GM21723 (cell line): Measurements from ENCODE around the gene NDUFB7.
"Not testable (repeated sequence)": the region's sequence is repeated elsewhere in the genome, so short reads cannot be mapped to it uniquely, and the experiment has no call there.

ENCODE experiments used
- ATAC-seq: cut with Tn5 transposase; IDR thresholded peaks from one replicate; pipeline ENCODE4 v1.9.1; 2021; ENCODE audit warnings: mild to moderate bottlenecking, moderate library complexity; ENCODE audit not compliant: unreplicated experiment

NDUFB7 gene

GRCh38 chr19:14571695-14572490 is at the start of gene NDUFB7:
TSS of gene NDUFB7 (minus strand) at chr19:14572066. CDS start at chr19:14572000, 66 bp downstream.
- ATAC-seq, result peak; percentile 81

GRCh38 chr19:14619404-14619803 is 47.5 kb upstream of the NDUFB7 start:
- ATAC-seq, result no peak

- ATAC-seq, result no peak
Observed at GRCh38 chr19:14616407-14616806, 44.5 kb upstream of the NDUFB7 start.

GRCh38 chr19:14615623-14616022 is 43.8 kb upstream of the NDUFB7 start:
- ATAC-seq, result no peak

- no peak for ATAC-seq
Observed at GRCh38 chr19:14614099-14614412, 42.2 kb upstream of the NDUFB7 start.

GRCh38 chr19:14613399-14614098 is 41.7 kb upstream of the NDUFB7 start:
- not testable (repeated sequence) for ATAC-seq

- ATAC-seq, result no peak
Observed at GRCh38 chr19:14612657-14613056, 40.8 kb upstream of the NDUFB7 start.

GRCh38 chr19:14612242-14612641 is 40.4 kb upstream of the NDUFB7 start:
- not testable (repeated sequence) for ATAC-seq

GRCh38 chr19:14611051-14611450 is 39.2 kb upstream of the NDUFB7 start:
- no peak for ATAC-seq

- no peak for ATAC-seq
Observed at GRCh38 chr19:14606627-14607026, 34.8 kb upstream of the NDUFB7 start.

GRCh38 chr19:14603990-14604387 is 32.1 kb upstream of the NDUFB7 start:
- peak; percentile 72 for ATAC-seq

- no peak for ATAC-seq
Observed at GRCh38 chr19:14599548-14600147, 27.8 kb upstream of the NDUFB7 start.

- no peak for ATAC-seq
Observed at GRCh38 chr19:14595558-14595957, 23.7 kb upstream of the NDUFB7 start.

- not testable (repeated sequence) for ATAC-seq
Observed at GRCh38 chr19:14589433-14589832, 17.6 kb upstream of the NDUFB7 start.

- peak; percentile 69 for ATAC-seq
Observed at GRCh38 chr19:14585187-14585586, 13.3 kb upstream of the NDUFB7 start.

- not testable (repeated sequence) for ATAC-seq
Observed at GRCh38 chr19:14584372-14584771, 12.5 kb upstream of the NDUFB7 start.

GRCh38 chr19:14582894-14583340 is 11.1 kb upstream of the NDUFB7 start, which contains the start of gene CLEC17A:
TSS of gene CLEC17A (plus strand) at chr19:14583084. CDS start at chr19:14583161, 77 bp downstream.
- ATAC-seq, result no peak

GRCh38 chr19:14580623-14581237 is 8.9 kb upstream of the NDUFB7 start:
- ATAC-seq, result no peak

- ATAC-seq, result no peak
Observed at GRCh38 chr19:14577885-14578427, 6.1 kb upstream of the NDUFB7 start.

GRCh38 chr19:14577264-14577663 is 5.4 kb upstream of the NDUFB7 start:
- ATAC-seq, result no peak

- ATAC-seq, result no peak
Observed at GRCh38 chr19:14576363-14576762, 4.5 kb upstream of the NDUFB7 start.
